GM23338 (cell line): ENCODE measurements around the gene TIMM13. TPM values are rescaled to one million over a fixed set of nuclear protein-coding genes. Genes with fewer than 3 reads are reported as not detected.

Experiments
- ATAC-seq: fragments of 200-7000 bp; cut with Tn5 transposase; 3 replicates; pipeline ENCODE4 v1.9.1; 2020
- DNase-seq: peaks from one replicate; pipeline ENCODE4 v3.0.0-alpha.2; 2015; ENCODE audit warnings: low spot score
- H2AFZ ChIP-seq: fragments of 200-600 bp; sonication (generic); 2 replicates; pipeline ENCODE4 v1.8.0; 2016; ENCODE audit warnings: antibody characterized with exemption, mild to moderate bottlenecking, moderate library complexity
- H3F3A ChIP-seq: fragments of 200-600 bp; sonication (generic); replicated peaks from 2 replicates; pipeline ENCODE4 v1.8.0; 2017; ENCODE audit warnings: antibody characterized with exemption, mixed run types, low read depth
- H3K27ac ChIP-seq: fragments of 200-600 bp; sonication (generic); 2 replicates; pipeline ENCODE4 v1.6.1; 2016; ENCODE audit warnings: low read depth
- H3K27me3 ChIP-seq: fragments of 200-600 bp; sonication (generic); 2 replicates; pipeline ENCODE4 v1.8.0; 2016; ENCODE audit warnings: mild to moderate bottlenecking, mixed run types, moderate library complexity; ENCODE audit not compliant: insufficient read depth
- H3K36me3 ChIP-seq: fragments of 200-600 bp; sonication (generic); 2 replicates; pipeline ENCODE4 v1.8.0; 2016; ENCODE audit warnings: mild to moderate bottlenecking; ENCODE audit not compliant: insufficient read depth
- H3K4me1 ChIP-seq: fragments of 200-600 bp; sonication (generic); 2 replicates; pipeline ENCODE4 v1.8.0; 2016; ENCODE audit warnings: mild to moderate bottlenecking, moderate library complexity; ENCODE audit not compliant: insufficient read depth
- H3K4me2 ChIP-seq: fragments of 200-600 bp; sonication (generic); 2 replicates; pipeline ENCODE4 v1.7.1; 2017; ENCODE audit warnings: mixed run types
- H3K4me3 ChIP-seq: fragments of 200-600 bp; sonication (generic); 2 replicates; pipeline ENCODE4 v1.6.1; 2016; ENCODE audit warnings: mixed run types
- H3K79me2 ChIP-seq: fragments of 200-600 bp; sonication (generic); replicated peaks from 2 replicates; pipeline ENCODE4 v1.8.0; 2017; ENCODE audit warnings: mild to moderate bottlenecking; ENCODE audit not compliant: insufficient read depth
- H3K9me2 ChIP-seq: fragments of 200-600 bp; sonication (generic); 2 replicates; pipeline ENCODE4 v1.8.0; 2017; ENCODE audit not compliant: insufficient read depth
- H4K20me1 ChIP-seq: fragments of 200-600 bp; sonication (generic); replicated peaks from 2 replicates; pipeline ENCODE4 v1.8.0; 2017; ENCODE audit warnings: mild to moderate bottlenecking; ENCODE audit not compliant: insufficient read depth
- H3K27ac Mint-ChIP-seq: 2 replicates; pipeline ENCODE4 v1.8.0; 2020; ENCODE audit warnings: inconsistent platforms, mild to moderate bottlenecking, moderate library complexity, mixed read lengths
- H3K27me3 Mint-ChIP-seq: 3 replicates; pipeline ENCODE4 v1.8.0; 2022; ENCODE audit warnings: low read depth, mild to moderate bottlenecking, moderate library complexity, mixed read lengths, inconsistent platforms; ENCODE audit not compliant: insufficient read depth, poor library complexity
- H3K36me3 Mint-ChIP-seq: 3 replicates; pipeline ENCODE4 v1.8.0; 2021; ENCODE audit warnings: low read depth, mild to moderate bottlenecking, inconsistent platforms, moderate library complexity, mixed read lengths
- H3K4me1 Mint-ChIP-seq: 3 replicates; pipeline ENCODE4 v1.8.0; 2020; ENCODE audit warnings: mild to moderate bottlenecking, inconsistent platforms, mixed read lengths
- H3K4me3 Mint-ChIP-seq: 3 replicates; pipeline ENCODE4 v1.8.0; 2021; ENCODE audit warnings: moderate library complexity, mild to moderate bottlenecking, inconsistent platforms, mixed read lengths
- H3K9me3 Mint-ChIP-seq: 3 replicates; pipeline ENCODE4 v1.8.0; 2020; ENCODE audit warnings: moderate library complexity, mild to moderate bottlenecking, inconsistent platforms, mixed read lengths
- CREB1 ChIP-seq: fragments of 250-450 bp; sonication (Bioruptor Pico); IDR thresholded peaks from 2 replicates; pipeline ENCODE4 v1.5.0; 2020; ENCODE audit warnings: low read depth, mild to moderate bottlenecking, moderate library complexity
- EZH2 ChIP-seq: fragments of 200-600 bp; sonication (generic); IDR thresholded peaks from one replicate; pipeline ENCODE4 v1.8.0; 2017; ENCODE audit warnings: antibody characterized with exemption, mild to moderate bottlenecking, low read depth; ENCODE audit not compliant: unreplicated experiment
- EZH2phosphoT487 ChIP-seq: fragments of 200-600 bp; sonication (generic); IDR thresholded peaks from one replicate; pipeline ENCODE4 v1.8.1; 2018; ENCODE audit warnings: antibody characterized with exemption; ENCODE audit not compliant: unreplicated experiment
- JUNB ChIP-seq: IDR thresholded peaks from one replicate; pipeline ENCODE4 v1.6.1; 2016; ENCODE audit warnings: antibody characterized with exemption; ENCODE audit not compliant: unreplicated experiment
- NANOG ChIP-seq: IDR thresholded peaks from 2 replicates; pipeline ENCODE4 v1.6.1; 2016; ENCODE audit warnings: antibody characterized with exemption, borderline replicate concordance
- STAT1 ChIP-seq: IDR thresholded peaks from one replicate; pipeline ENCODE4 v1.6.1; 2016; ENCODE audit warnings: antibody characterized with exemption; ENCODE audit not compliant: unreplicated experiment
- ZNF114 ChIP-seq: fragments of 250-450 bp; sonication (Bioruptor Pico); IDR thresholded peaks from 2 replicates; pipeline ENCODE4 v1.5.0; 2020; ENCODE audit warnings: mild to moderate bottlenecking, moderate library complexity
- ZNF331 ChIP-seq: fragments of 250-450 bp; sonication (Bioruptor Pico); IDR thresholded peaks from 2 replicates; pipeline ENCODE4 v1.5.0; 2020; ENCODE audit warnings: low read depth, mild to moderate bottlenecking, moderate library complexity
- polyA plus RNA-seq: library from polyadenylated mRNA; unstranded; fragments of >200 nt; fragmentation: Nextera tagmentation; extraction: Ambion mirVana; gene quantifications from 2 replicates; pipeline ENCODE4 v1.2.1, GENCODE V29; 2016
- total RNA-seq: library from RNA; depleted of rRNA; stranded (reverse); fragments of >200 nt; shearing (Covaris generic); gene quantifications from 2 replicates; pipeline ENCODE4 v1.2.3, GENCODE V29; 2014
- TF ChIP-seq, protein P1 (sequence below): IDR thresholded peaks from one replicate; pipeline ENCODE4 v1.6.1; 2018; ENCODE audit warnings: antibody characterized with exemption; ENCODE audit not compliant: unreplicated experiment
- TF ChIP-seq, protein P2 (sequence below): IDR thresholded peaks from 2 replicates; pipeline ENCODE4 v1.6.1; 2016; ENCODE audit warnings: antibody characterized with exemption
- TF ChIP-seq, protein P3 (sequence below): fragments of 250-450 bp; sonication (Bioruptor Pico); IDR thresholded peaks from 2 replicates; pipeline ENCODE4 v1.5.0; 2020; ENCODE audit warnings: mild to moderate bottlenecking, moderate library complexity

Gene TIMM13
- total and polyA plus RNA-seq, 2 experiments from 2014 or later: 140 to 347 TPM

- TF ChIP-seq, protein P1, sequence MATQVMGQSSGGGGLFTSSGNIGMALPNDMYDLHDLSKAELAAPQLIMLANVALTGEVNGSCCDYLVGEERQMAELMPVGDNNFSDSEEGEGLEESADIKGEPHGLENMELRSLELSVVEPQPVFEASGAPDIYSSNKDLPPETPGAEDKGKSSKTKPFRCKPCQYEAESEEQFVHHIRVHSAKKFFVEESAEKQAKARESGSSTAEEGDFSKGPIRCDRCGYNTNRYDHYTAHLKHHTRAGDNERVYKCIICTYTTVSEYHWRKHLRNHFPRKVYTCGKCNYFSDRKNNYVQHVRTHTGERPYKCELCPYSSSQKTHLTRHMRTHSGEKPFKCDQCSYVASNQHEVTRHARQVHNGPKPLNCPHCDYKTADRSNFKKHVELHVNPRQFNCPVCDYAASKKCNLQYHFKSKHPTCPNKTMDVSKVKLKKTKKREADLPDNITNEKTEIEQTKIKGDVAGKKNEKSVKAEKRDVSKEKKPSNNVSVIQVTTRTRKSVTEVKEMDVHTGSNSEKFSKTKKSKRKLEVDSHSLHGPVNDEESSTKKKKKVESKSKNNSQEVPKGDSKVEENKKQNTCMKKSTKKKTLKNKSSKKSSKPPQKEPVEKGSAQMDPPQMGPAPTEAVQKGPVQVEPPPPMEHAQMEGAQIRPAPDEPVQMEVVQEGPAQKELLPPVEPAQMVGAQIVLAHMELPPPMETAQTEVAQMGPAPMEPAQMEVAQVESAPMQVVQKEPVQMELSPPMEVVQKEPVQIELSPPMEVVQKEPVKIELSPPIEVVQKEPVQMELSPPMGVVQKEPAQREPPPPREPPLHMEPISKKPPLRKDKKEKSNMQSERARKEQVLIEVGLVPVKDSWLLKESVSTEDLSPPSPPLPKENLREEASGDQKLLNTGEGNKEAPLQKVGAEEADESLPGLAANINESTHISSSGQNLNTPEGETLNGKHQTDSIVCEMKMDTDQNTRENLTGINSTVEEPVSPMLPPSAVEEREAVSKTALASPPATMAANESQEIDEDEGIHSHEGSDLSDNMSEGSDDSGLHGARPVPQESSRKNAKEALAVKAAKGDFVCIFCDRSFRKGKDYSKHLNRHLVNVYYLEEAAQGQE: no peak
- no peak for TF ChIP-seq ZNF114 (CRISPR knock-in tag)
- TF ChIP-seq JUNB: no peak
- no peak for TF ChIP-seq NANOG
- TF ChIP-seq CREB1 (CRISPR knock-in tag): no peak
- TF ChIP-seq, protein P2, sequence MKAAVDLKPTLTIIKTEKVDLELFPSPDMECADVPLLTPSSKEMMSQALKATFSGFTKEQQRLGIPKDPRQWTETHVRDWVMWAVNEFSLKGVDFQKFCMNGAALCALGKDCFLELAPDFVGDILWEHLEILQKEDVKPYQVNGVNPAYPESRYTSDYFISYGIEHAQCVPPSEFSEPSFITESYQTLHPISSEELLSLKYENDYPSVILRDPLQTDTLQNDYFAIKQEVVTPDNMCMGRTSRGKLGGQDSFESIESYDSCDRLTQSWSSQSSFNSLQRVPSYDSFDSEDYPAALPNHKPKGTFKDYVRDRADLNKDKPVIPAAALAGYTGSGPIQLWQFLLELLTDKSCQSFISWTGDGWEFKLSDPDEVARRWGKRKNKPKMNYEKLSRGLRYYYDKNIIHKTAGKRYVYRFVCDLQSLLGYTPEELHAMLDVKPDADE: no peak
- no peak for TF ChIP-seq STAT1
These were observed 11.4 kb downstream of the TIMM13 start (continued) for GRCh38 chr19:2415973-2416319.

GRCh38 chr19:2415281-2415972 is 12.0 kb downstream of the TIMM13 start:
- no peak overlapping the region for H3K27ac ChIP-seq
- H3K4me3 Mint-ChIP-seq: no peak overlapping the region
- peaks cover 3% of the 10 kb centered on the region; the same call in 2 of the 3 replicates for H3K9me3 Mint-ChIP-seq
- H3F3A ChIP-seq: no peaks in the 10 kb centered on the region
- no peaks in the 10 kb centered on the region for H3K4me1 Mint-ChIP-seq
- H4K20me1 ChIP-seq: no peaks in the 10 kb centered on the region
- DNase-seq (peak; percentile 35), ATAC-seq (peak; percentile 84)
- no peaks in the 10 kb centered on the region for H3K36me3 ChIP-seq
- H2AFZ ChIP-seq: no peak overlapping the region
- no peak overlapping the region for H3K4me2 ChIP-seq
- no peaks in the 10 kb centered on the region for H3K79me2 ChIP-seq
- no peak overlapping the region for H3K4me3 ChIP-seq
- peaks cover 4% of the 10 kb centered on the region; the same call in 2 of the 3 replicates for H3K36me3 Mint-ChIP-seq
- H3K27me3 ChIP-seq: no peaks in the 10 kb centered on the region
- H3K9me2 ChIP-seq: no peaks in the 10 kb centered on the region
- H3K27me3 Mint-ChIP-seq: peaks cover 13% of the 10 kb centered on the region
- H3K27ac Mint-ChIP-seq: no peak overlapping the region
- no peaks in the 10 kb centered on the region for H3K4me1 ChIP-seq
- no peak for TF ChIP-seq CREB1 (CRISPR knock-in tag)
- no peak for TF ChIP-seq EZH2
- no peak for TF ChIP-seq STAT1
- TF ChIP-seq EZH2phosphoT487: no peak
- TF ChIP-seq, protein P2: no peak
- TF ChIP-seq NANOG: no peak
- TF ChIP-seq ZNF331 (CRISPR knock-in tag): no peak
- TF ChIP-seq, protein P3, sequence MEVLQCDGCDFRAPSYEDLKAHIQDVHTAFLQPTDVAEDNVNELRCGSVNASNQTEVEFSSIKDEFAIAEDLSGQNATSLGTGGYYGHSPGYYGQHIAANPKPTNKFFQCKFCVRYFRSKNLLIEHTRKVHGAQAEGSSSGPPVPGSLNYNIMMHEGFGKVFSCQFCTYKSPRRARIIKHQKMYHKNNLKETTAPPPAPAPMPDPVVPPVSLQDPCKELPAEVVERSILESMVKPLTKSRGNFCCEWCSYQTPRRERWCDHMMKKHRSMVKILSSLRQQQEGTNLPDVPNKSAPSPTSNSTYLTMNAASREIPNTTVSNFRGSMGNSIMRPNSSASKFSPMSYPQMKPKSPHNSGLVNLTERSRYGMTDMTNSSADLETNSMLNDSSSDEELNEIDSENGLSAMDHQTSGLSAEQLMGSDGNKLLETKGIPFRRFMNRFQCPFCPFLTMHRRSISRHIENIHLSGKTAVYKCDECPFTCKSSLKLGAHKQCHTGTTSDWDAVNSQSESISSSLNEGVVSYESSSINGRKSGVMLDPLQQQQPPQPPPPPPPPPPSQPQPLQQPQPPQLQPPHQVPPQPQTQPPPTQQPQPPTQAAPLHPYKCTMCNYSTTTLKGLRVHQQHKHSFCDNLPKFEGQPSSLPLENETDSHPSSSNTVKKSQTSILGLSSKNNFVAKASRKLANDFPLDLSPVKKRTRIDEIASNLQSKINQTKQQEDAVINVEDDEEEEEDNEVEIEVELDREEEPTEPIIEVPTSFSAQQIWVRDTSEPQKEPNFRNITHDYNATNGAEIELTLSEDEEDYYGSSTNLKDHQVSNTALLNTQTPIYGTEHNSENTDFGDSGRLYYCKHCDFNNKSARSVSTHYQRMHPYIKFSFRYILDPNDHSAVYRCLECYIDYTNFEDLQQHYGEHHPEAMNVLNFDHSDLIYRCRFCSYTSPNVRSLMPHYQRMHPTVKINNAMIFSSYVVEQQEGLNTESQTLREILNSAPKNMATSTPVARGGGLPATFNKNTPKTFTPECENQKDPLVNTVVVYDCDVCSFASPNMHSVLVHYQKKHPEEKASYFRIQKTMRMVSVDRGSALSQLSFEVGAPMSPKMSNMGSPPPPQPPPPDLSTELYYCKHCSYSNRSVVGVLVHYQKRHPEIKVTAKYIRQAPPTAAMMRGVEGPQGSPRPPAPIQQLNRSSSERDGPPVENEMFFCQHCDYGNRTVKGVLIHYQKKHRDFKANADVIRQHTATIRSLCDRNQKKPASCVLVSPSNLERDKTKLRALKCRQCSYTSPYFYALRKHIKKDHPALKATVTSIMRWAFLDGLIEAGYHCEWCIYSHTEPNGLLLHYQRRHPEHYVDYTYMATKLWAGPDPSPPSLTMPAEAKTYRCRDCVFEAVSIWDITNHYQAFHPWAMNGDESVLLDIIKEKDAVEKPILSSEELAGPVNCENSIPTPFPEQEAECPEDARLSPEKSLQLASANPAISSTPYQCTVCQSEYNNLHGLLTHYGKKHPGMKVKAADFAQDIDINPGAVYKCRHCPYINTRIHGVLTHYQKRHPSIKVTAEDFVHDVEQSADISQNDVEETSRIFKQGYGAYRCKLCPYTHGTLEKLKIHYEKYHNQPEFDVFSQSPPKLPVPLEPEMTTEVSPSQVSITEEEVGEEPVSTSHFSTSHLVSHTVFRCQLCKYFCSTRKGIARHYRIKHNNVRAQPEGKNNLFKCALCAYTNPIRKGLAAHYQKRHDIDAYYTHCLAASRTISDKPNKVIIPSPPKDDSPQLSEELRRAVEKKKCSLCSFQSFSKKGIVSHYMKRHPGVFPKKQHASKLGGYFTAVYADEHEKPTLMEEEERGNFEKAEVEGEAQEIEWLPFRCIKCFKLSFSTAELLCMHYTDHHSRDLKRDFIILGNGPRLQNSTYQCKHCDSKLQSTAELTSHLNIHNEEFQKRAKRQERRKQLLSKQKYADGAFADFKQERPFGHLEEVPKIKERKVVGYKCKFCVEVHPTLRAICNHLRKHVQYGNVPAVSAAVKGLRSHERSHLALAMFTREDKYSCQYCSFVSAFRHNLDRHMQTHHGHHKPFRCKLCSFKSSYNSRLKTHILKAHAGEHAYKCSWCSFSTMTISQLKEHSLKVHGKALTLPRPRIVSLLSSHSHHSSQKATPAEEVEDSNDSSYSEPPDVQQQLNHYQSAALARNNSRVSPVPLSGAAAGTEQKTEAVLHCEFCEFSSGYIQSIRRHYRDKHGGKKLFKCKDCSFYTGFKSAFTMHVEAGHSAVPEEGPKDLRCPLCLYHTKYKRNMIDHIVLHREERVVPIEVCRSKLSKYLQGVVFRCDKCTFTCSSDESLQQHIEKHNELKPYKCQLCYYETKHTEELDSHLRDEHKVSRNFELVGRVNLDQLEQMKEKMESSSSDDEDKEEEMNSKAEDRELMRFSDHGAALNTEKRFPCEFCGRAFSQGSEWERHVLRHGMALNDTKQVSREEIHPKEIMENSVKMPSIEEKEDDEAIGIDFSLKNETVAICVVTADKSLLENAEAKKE (CRISPR knock-in tag): no peak
